ENCODE measurements around the gene RPP14. TPM values are rescaled to one million over a fixed set of nuclear protein-coding genes. Genes with fewer than 3 reads are reported as not detected.

Gene RPP14
- total RNA-seq, 1 donor: 13.4 TPM

DNA sequence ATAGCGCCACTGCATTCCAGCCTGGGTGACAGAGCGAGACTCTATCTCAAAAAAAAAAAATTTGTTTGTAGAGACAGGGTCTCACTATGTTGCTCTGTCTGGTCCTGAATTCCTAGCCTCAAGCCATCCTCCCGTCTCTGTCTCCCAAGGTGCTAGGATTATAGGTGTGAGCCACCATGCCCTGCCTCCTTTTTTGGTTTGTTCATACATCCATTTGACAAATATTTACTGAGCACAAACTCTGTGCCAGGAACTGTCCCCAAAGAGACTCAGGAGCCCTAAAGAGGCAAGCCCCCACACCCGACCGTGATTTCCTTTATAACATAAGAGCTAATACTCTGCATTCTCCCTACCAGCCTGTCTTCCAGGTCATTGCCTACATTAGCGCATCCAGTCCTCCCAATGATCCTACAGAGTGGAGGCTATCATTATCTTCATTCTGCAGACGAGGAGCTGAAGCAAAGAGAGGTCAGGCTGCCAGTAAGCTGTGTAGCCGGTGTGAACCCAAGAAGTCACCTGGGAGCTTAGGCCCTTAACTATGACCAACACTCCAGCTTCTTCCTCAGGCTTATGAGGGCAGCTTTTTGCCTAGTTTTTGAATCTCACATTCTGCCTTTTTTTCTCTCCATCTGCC is 20.3 kb downstream of the RPP14 start:
- Histone ChIP-seq H3K4me3 (ENCODE audit: insufficient read depth, low read length) (no peak overlapping the region), H3K27me3 (ENCODE audit: insufficient read depth, low read length) (no peaks in the 10 kb centered on the region), H3K79me2 (ENCODE audit: insufficient read depth, low read length) (no peaks in the 10 kb centered on the region), H3K9me3 (ENCODE audit: low read depth, low read length) (no peaks in the 10 kb centered on the region), H3K27ac (ENCODE audit: low read depth, low read length) (no peak overlapping the region), H4K20me1 (ENCODE audit: insufficient read depth, low read length) (no peaks in the 10 kb centered on the region), H3K4me1 (ENCODE audit: insufficient read depth, low read length) (peaks cover 21% of the 10 kb centered on the region), H3K4me2 (ENCODE audit: insufficient read depth, low read length) (no peak overlapping the region), H2AFZ (ENCODE audit: low read length) (no peak overlapping the region), H3K36me3 (ENCODE audit: insufficient read depth, low read length) (no peaks in the 10 kb centered on the region)
- no peak for DNase-seq (ENCODE audit: insufficient read length, low spot score, missing footprints)
- TF ChIP-seq, protein P1, sequence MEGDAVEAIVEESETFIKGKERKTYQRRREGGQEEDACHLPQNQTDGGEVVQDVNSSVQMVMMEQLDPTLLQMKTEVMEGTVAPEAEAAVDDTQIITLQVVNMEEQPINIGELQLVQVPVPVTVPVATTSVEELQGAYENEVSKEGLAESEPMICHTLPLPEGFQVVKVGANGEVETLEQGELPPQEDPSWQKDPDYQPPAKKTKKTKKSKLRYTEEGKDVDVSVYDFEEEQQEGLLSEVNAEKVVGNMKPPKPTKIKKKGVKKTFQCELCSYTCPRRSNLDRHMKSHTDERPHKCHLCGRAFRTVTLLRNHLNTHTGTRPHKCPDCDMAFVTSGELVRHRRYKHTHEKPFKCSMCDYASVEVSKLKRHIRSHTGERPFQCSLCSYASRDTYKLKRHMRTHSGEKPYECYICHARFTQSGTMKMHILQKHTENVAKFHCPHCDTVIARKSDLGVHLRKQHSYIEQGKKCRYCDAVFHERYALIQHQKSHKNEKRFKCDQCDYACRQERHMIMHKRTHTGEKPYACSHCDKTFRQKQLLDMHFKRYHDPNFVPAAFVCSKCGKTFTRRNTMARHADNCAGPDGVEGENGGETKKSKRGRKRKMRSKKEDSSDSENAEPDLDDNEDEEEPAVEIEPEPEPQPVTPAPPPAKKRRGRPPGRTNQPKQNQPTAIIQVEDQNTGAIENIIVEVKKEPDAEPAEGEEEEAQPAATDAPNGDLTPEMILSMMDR (IDR thresholded peaks at IDR 0.05; ENCODE audit: extremely low read depth, low read depth, low read length): no peak

DNA sequence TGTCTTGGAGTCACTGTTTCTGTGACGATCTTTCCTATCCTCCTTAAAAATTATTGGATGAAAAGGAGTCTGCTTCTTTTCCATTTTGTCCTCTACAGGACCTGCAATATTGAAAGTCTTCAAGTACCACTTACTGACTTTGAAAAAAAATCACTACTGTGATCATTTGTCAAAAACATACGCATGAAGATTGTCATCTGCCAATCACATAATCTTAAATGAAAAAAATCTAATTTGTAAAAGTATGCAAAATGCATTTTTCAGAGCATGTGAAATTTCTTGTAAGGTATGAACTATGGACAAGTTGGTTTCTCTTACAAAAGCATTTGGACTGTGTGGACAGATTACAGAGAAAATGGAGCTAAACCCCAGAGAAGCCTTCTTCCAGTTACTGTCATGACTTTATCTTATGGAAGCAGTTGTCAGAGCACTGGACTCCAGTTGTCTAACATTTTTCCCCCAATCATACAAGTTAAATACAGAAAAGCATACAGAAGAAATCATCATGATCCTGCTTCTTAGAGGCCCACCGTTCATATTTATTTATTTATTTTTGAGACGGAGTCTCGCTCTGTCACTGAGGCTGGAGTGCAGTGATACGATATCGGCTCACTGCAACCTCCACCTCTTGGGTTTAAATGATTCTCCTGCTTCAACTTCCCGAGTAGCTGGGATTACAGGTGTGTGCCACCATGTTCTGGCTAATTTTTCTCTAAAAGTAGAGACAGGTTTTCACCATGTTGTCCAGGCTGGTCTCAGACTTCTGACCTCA is 23.3 kb downstream of the RPP14 start:
- Histone ChIP-seq H3K4me2 (ENCODE audit: insufficient read depth, low read length) (no peak overlapping the region), H4K20me1 (ENCODE audit: insufficient read depth, low read length) (no peaks in the 10 kb centered on the region), H2AFZ (ENCODE audit: low read length) (no peak overlapping the region), H3K79me2 (ENCODE audit: insufficient read depth, low read length) (peaks cover 14% of the 10 kb centered on the region), H3K9me3 (ENCODE audit: low read depth, low read length) (no peaks in the 10 kb centered on the region), H3K36me3 (ENCODE audit: insufficient read depth, low read length) (no peaks in the 10 kb centered on the region), H3K4me3 (ENCODE audit: insufficient read depth, low read length) (no peak overlapping the region), H3K4me1 (ENCODE audit: insufficient read depth, low read length) (peaks cover 25% of the 10 kb centered on the region), H3K27me3 (ENCODE audit: insufficient read depth, low read length) (no peaks in the 10 kb centered on the region), H3K27ac (ENCODE audit: low read depth, low read length) (no peak overlapping the region)
- DNase-seq (ENCODE audit: insufficient read length, low spot score, missing footprints): no peak
- TF ChIP-seq, protein P1 (IDR thresholded peaks at IDR 0.05; ENCODE audit: extremely low read depth, low read depth, low read length): no peak

DNA sequence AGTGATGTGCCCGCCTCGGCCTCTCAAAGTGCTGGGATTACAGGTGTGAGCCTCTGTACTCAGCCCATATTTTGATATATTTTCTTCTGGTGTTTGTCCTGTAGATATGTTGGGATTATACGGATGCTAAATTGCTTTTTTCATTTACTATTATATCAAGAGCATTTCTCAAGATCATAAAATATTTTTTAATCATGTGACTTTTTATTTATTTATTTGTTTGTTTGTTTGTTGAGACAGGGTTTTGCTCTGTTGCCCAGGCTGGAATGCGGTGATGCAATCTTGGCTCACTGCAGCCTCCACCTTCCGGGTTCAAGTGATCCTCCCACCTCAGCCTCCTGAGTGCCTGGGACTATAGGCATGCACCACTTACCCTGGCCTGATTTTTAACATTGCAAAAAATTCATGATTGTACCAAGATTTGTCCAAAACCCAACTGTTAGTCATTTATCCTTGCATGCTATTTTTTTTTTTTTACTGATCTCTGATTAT is 23.9 kb downstream of the RPP14 start:
- Histone ChIP-seq H2AFZ (ENCODE audit: low read length) (no peak overlapping the region), H3K36me3 (ENCODE audit: insufficient read depth, low read length) (no peaks in the 10 kb centered on the region), H3K27me3 (ENCODE audit: insufficient read depth, low read length) (no peaks in the 10 kb centered on the region), H3K9me3 (ENCODE audit: low read depth, low read length) (no peaks in the 10 kb centered on the region), H3K27ac (ENCODE audit: low read depth, low read length) (no peak overlapping the region), H3K4me3 (ENCODE audit: insufficient read depth, low read length) (no peak overlapping the region), H3K4me2 (ENCODE audit: insufficient read depth, low read length) (peak overlapping the region; percentile 53), H4K20me1 (ENCODE audit: insufficient read depth, low read length) (no peaks in the 10 kb centered on the region), H3K4me1 (ENCODE audit: insufficient read depth, low read length) (peaks cover 26% of the 10 kb centered on the region), H3K79me2 (ENCODE audit: insufficient read depth, low read length) (peaks cover 20% of the 10 kb centered on the region)
- no peak for DNase-seq (ENCODE audit: insufficient read length, low spot score, missing footprints)
- TF ChIP-seq, protein P1 (IDR thresholded peaks at IDR 0.05; ENCODE audit: extremely low read depth, low read depth, low read length): no peak

DNA sequence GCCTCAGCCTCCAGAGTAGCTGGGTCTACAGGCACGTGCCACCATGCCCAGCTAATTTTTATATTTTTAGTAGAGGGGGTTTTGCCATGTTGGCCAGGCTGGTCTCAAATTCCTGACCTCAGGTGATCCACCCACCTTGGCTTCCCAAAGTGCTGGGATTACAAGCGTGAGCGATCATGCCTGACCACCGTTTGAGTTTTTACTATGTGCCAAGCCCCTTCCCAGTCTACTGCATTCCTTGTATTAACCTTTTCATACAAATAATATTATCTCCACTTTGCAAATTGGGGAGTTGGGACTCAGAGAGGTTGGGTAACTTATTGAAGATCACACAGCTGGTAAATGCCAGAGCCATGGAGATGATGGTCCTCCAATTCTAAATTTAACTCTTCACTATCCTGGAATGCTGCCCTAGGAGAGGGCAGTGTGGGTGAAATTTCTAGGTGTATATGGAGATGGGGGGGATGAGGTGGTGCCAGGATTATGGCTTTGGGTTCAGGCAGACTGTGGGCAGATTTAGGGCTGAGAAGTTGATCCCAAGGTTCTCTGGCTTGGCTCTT is 25.6 kb downstream of the RPP14 start:
- DNase-seq (ENCODE audit: insufficient read length, low spot score, missing footprints): no peak
- Histone ChIP-seq H3K27me3 (ENCODE audit: insufficient read depth, low read length) (no peaks in the 10 kb centered on the region), H2AFZ (ENCODE audit: low read length) (no peak overlapping the region), H3K4me1 (ENCODE audit: insufficient read depth, low read length) (peaks cover 34% of the 10 kb centered on the region), H3K4me3 (ENCODE audit: insufficient read depth, low read length) (no peak overlapping the region), H3K36me3 (ENCODE audit: insufficient read depth, low read length) (no peaks in the 10 kb centered on the region), H3K9me3 (ENCODE audit: low read depth, low read length) (no peaks in the 10 kb centered on the region), H4K20me1 (ENCODE audit: insufficient read depth, low read length) (no peaks in the 10 kb centered on the region), H3K79me2 (ENCODE audit: insufficient read depth, low read length) (peaks cover 20% of the 10 kb centered on the region), H3K4me2 (ENCODE audit: insufficient read depth, low read length) (no peak overlapping the region), H3K27ac (ENCODE audit: low read depth, low read length) (no peak overlapping the region)
- TF ChIP-seq, protein P1 (IDR thresholded peaks at IDR 0.05; ENCODE audit: extremely low read depth, low read depth, low read length): no peak
